Left colon (tissue), 2 donors: ENCODE data around the gene CMTM7. TPM values are rescaled to one million over a fixed set of nuclear protein-coding genes. Genes with fewer than 3 reads are reported as not detected.
"Not testable (repeated sequence)": the region's sequence is repeated elsewhere in the genome, so short reads cannot be mapped to it uniquely, and the experiment has no call there.

Source experiments
- ATAC-seq: fragments of 200-7000 bp; cut with Tn5 transposase; one replicate; pipeline ENCODE4 v1.9.1; 2020; ENCODE audit warnings: mild to moderate bottlenecking, moderate library complexity
- DNase-seq, 2 donors: peaks; one replicate each; pipeline ENCODE4 v3.0.0-alpha.2; 2020
- intact Hi-C, 2 donors: fragments of 100-400 bp; cut with DNase I in 1 of 2; cut with micrococcal nuclease in 1 of 2; formaldehyde crosslinking; loops; one replicate each; pipeline versions ENCODE4 v1.11.2 to v1.14.0; 2022; cut with DNase I, micrococcal nuclease
- total RNA-seq, 2 donors: library from RNA; stranded (reverse); fragmentation: NEBNext Ultra II Directional; extraction: Animal tissue kit (Norgen Biotek cat#: 25700); gene quantifications; one replicate each; pipeline ENCODE4 v1.2.1, GENCODE V29; 2021
- donor health status: DM: no; HTN: no; CAD: no.
- donor health status: DM: yes; HTN: yes; CAD: no.

Gene CMTM7
- total RNA-seq, 2 donors from 2014 or later: 5.8 to 7.4 TPM

DNA sequence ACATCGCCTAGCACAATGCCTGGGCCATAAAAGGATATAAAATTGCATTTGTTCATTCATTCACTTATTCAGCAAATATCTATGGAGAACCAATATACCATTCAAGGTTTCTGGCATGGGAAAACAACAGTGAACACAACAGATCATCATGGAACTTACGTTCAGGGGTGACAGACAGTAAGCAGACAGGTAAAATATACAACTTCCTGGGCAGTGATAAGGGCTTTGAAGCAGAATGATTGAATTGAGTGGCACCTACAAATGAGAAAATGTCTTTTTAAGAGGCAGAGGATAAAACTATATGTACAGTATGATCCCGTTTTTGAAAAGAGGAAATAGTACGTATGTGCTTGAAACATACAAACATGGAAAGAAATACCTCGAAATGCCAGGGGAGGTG lies 39.2 kb downstream of the CMTM7 start:
- DNase-seq (no peak), ATAC-seq (no peak)
- intact Hi-C loops: no loop called here

DNA sequence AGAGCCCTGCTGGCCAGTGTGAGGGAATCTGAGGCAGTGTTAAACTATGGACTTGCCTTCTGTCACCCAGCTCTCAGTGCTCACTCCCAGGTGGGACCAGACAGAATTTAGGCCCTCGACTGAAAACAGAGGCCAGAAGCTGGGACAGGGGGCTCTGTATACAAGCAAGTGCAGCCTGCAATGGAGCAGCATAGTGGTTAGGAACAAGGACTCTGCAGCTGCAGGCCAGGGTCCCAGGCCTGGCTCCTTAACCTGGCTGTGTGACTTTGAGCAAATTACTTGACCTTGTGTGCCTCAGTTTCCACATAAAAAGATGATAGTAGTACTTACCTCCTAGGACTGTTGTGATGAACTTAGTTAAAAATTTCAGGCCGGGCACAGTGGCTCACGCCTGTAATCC lies 39.8 kb downstream of the CMTM7 start:
- ATAC-seq: no peak
- DNase-seq: no peak
- intact Hi-C loops: no loop called here

DNA sequence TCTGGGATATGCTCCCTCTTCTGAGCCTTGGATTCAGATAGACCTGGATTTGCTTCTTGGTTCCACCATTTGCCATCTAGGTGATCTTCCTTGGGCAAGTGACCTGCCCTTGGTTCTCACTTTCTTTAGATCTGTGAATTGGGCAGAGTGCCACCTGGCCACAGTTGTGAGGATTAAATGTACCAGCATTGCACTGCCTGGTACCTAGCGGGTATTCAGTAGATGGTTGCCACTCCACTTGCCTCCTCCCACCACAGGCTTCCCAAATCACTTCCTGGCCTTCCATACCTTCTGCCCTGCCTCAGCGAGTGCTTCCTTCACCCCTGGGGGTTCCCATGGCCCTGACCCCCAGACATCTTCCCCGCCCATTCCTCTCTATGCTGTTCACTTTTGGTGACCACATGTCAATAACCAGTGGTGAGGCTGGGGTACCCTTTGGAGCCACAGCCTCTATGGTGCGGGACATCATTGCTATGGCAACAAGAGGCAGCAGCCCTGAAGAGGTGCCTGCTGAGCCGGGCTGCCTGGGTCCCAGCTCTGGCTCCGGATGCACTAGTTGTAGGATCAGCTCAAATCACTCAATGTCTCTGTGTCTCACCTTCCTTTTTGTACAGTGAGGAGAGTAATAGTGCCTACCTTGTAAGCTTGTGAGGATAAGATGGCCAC lies 40.5 kb downstream of the CMTM7 start:
- intact Hi-C loops: no loop called here
- ATAC-seq (no peak), DNase-seq (no peak)

DNA sequence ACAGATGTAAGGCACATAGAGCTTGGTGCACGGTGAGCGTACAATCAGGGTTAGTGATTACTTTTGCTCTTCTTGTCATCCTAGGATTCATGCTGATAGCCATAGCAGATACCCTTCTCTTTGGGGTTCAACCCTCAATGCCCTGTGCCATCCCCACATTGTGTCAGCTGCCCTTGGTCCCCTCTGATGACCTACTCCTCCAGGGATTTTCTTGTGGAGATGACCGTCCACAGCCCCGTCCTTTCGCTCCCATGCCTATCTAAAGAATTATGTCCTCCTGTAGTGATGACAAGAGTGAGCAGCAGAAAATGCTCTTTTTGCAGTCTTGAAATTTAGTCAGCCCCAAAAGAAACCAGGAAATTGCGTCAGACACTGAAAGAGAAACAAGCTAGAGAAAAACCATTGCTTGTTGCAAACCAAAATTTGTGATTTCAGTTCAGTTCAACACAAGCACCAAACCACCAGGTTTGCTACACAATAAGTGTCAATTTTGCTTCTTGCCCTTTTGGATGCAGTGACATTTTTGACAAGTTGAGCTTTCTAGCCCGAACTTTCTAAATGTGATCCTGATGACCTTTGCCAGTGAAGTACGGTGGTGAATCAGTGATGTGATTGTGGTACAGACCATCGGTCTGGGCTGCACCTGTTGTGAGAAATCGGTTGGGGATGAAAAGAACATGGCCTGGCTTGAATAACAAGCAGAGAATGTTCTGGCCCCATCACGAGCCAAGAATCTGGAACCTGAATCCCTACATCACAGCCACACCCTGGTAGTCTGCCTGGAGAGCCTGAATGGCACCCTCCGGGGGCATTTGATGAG lies 41.3 kb downstream of the CMTM7 start:
- intact Hi-C loops: no loop called here
- DNase-seq (no peak), ATAC-seq (no peak)

DNA sequence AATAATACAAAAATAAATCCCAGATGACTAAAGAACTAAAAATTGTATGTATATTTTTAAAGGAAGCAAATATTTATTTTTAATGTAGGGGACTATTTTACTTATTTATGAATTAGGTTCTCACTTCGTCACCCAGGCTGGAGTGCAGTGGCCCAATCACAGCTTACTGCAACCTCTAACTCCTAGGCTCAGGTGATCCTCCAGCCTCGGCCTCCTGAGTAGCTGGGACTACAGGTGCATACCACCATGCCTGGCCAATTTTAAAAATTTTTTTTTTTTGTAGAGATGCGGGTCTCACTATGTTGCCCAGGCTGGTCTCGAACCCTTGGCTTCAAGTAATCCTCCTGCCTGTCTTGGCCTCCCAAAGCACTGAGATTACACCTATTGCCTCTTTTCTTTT lies 42.6 kb downstream of the CMTM7 start:
- no peak for ATAC-seq
- intact Hi-C loops: no loop called here
- no peak for DNase-seq

DNA sequence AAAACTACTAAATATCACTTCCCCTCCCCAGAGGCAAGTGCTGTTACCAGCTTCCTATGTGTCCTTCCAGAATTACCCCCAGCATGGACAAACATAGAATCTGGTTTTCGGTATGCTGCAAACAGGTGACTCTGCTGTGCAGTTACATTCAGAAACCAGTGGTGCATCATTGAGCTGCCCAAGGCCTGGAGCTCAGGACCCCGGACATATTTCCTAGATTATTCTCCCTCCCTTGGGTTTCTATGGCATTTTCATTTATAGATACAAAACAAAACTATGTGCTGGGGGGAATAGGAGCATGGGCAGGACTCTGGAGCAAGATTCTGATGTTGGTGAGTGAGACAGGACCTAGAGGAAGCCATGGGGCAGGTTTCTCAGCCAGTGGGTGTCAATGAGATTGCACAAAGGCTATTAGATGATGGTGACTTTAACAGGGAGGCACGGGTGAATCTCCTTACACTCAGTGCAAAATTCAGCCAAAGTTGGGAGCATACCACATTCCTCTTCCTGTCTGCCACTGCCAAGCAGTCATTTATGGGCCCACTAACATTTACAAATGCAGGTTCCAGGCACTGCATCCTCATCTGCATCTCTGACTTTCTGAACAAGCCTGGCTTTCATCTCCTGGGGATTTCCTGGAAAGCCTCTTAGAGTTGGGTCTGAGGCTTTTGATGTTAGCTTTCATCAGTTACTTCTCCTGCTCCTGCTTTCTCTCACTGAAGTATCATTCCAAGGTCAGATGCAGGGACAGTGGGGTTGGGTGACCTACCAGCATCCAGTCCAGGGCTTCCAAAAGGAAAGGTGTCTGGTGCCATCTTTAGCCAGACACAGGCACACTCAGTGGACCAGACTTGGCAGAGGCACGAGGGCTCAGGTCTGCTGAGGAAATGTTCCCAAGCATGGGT lies 44.5 kb downstream of the CMTM7 start:
- no peak for ATAC-seq

DNA sequence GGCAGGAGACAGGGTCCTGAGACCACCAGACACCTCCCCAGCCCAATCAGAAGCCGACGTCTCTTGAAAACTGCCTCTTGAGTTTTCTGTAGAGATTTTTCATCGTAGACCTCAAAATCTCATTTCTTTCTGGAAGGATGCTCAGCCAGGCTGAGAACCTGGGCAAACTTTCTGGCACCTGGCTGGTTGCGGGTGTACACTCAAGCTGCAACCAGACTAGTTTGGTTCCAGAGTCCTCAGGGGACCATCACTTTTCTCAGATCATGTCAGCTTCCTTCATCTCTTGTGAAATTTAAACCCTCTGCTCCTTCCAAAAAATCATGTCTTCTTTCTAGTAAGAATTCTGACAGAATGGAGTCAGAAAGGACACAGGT lies 45.1 kb downstream of the CMTM7 start:
- DNase-seq (no peak), ATAC-seq (no peak)
- intact Hi-C loops: no loop called here

More for the DNA sequence above, 44.5 kb downstream of the CMTM7 start:
- no peak for DNase-seq
- intact Hi-C loops: no loop called here

DNA sequence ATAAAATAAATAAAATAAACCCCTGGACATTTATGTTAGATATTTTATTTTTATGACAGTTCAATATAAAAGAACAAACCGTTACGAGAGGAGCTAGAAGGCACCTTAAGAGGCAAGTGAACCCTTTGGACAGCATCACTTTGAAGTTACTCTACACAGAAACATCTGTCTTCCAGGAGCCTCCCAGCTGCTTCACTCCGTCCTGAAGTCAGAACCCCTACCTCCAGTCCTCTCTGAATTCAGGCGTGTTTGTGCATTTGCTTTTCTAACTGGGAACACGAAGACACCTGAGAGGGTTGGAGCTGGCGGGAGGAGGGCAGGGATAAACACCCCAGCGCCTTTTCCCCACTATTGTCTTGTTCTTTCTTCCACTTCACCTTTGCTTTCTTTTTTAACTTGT lies 46.2 kb downstream of the CMTM7 start:
- ATAC-seq (no peak), DNase-seq (no peak)
- intact Hi-C loops: no loop called here

DNA sequence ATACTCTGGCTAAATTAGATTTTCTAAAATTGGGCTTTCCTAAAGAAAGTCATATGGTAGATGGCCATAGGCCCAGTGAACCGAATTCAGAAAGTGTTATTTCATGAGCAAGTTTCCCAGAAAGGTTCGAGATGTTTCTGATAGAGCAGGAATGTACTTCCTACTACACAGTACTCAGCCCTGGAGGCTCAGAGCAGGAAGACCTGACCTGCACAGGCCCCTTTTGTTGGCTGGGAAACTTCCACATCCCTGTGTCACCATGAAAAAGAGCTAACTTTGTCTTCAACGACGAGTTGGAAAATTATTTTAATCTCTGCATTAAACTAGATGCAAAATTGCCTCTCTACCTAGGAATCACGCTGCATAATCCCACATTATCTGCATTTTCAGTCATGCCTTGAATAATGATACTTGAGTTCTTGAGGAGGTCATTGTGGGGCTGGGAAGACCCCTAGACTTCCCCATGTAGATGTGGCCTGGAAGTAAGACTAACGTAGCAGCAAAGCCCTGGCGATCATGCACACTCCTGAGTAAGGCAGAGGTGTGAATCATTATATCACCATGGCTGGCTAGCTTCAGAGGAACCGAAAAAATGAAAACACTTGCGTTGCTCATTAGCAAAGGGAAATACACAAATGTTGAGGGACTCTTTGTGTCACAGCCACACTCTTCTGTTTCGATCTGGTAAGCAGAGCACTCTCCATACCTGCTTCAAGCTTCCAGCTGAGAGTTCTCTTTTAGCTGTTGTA lies 47.1 kb downstream of the CMTM7 start:
- no peak for ATAC-seq
- DNase-seq: no peak
- intact Hi-C loops: no loop called here

DNA sequence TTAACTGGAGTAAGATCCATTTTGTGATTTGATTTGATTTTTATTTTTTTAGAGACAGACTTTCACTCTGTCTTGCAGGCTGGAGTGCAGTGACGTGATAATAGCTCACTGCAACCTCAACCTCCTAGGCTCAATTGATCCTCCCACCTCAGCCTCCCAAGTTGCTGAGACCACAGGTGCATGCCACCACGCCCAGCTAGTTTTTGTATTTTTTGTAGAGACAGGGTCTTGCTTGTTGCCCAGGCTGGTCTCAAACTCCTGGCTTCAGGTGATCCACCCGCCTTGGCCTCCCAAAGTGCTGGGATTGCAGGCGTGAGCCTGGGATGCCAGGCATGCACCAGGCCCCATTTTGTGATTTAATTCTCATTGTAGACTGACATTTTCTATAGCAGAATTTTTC lies 47.8 kb downstream of the CMTM7 start:
- DNase-seq, intact Hi-C loops, ATAC-seq: not testable (repeated sequence)

DNA sequence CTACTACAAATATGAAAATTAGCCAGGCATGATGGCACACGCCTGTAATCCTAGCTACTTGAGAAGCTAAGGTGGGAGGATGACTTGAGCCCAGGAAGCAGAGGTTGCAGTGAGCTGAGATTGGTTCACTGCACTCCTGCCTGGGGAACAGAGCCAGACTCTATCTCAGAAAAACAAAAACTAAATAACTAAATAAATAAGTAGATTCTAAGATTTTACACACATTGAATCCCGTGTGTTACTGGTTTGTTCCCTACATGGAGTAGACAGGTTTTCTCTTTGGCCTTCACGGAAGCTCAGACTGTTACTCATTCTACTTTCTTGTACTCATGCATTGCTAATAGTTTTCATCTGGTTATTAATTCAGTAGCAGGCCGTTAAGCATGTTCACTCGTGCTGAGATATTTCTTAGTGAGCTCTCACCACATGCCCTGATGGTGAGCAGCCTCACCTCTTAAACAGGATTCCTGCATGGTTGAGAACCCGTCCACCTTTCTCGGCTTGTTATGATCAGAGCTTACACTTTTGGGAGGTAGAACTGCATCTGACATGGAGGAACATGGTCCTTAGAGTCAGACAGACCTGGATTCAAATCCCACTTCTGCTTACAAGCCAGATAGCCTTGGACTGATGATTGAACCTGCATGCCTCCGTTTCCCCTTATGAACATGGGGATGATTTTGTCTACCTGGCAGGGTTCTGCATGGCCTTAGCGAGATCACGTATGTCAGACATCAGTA lies 49.1 kb downstream of the CMTM7 start:
- ATAC-seq (no peak), DNase-seq (peak in 1 of 2 donors; percentile 2)
- intact Hi-C loops: no loop called here

DNA sequence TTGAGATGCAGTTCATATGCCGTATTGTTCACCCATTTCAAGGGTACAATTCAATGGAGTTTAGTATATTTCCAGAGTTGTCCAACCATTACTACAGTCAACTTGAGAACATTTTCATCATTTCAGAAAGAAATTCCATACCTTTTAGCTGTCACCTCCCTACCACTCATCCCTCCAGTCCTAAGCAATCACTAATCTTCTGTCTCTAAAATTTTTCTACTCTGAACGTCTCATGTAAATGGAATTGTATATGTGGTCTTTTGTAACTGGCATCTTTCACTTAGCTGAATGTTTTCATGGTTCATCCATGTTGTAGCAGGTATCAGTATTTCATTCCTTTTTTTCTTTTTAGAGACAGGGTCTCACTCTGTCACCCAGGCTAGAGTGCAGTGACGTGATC lies 51.1 kb downstream of the CMTM7 start:
- intact Hi-C loops: no loop called here
- ATAC-seq (no peak), DNase-seq (no peak)

DNA sequence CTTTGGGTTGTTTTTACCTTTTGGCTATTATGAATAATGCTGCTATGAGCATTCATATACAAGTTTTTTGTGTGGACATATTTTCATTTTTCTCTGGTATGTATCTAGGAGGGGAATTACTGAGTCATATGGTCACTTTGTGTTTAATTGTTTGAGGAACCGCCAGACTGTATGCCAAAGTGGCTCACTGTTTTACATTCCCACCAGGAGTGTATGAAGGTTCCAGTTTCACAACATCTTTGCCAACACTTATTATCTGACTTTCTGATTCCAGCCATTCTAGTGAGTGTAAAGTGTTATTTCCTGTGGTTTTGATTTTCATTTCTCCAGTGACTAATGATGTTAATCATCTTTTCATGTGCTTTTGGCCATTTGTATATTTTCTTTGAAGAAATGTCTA lies 51.8 kb downstream of the CMTM7 start:
- intact Hi-C loops: no loop called here
- DNase-seq (no peak), ATAC-seq (no peak)

DNA sequence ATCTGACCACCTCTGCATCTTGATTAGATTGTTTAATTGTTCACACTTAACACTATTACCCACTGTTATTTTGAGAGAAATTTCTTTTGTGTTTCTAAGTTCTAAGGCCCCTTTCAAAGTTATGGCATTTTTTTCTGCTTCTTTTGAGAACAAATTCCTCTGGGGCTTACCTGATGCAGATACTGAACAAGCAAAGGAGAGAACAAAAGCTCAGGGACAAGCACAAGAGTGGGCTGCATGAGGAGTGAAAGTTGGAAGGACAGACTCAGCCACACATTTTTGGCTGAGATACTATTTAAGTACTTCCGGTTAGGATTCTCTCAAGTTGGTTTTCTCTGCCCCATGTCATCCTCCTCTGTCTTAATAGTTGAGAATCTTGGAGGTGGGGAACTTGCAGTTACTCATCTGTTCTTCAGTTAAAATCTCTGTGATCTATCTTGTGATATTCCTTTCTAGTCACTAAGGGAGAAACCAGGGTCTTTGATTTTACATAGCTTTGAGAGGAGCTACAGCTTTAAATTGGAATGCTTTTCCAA lies 56.3 kb downstream of the CMTM7 start:
- intact Hi-C loops: no loop called here
- DNase-seq (no peak), ATAC-seq (no peak)

DNA sequence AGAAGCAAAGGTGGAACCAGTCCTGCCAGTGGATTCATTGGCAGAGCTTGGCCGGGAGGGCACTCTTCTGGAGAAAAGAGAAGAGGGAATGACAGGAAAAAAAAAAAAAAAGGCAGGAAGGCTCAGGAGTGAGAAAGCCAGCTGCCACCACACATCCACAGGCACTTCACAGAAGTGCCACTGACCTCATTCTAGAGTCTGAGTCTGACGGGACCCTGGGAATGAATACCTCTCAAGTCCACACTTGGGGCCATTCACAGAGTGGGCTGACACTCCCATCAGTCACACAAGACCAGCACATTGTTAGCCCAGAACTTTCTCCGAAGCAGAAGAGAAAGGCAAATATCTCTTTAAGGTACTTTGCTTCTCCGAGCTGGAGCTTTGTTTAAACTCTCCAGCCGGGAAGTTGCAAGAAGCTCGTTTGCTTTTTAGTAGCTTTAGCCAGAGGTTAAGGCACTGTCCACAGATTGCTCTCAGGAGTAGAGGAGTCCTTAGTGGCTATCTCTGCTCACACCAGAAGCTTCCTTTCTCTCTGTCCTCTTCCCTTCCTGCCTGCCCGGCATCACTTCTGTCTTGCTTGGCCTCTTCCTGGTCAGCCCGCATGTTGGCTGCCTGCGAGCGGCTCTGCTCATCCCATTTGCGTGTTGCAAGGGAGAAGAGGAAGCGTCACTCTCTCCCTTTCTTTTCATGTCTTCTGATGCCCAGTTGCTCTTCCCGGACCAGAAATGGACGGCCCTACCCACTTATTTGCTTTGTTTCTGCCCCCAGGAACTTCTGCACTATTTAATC lies 57.2 kb downstream of the CMTM7 start:
- intact Hi-C loops: no loop called here
- ATAC-seq: no peak
- DNase-seq: no peak

DNA sequence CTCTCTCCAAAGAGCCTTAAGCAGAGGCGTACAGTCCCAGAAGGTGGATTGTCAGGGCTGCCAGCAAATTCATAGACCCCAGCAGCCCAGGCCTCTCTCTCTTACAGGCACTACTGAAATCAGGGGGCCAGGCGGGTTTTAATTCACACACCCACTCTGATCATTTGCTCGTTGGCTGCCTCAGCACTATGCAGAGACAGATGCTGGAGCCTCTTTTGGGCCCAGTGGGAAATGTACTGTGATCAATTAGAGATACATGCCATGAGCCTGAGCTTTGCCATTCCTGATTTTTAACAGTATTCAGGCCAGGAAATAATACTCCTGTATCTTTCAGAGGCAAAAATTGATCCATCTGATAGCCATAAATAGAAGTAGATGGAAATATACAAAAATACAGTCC lies 58.0 kb downstream of the CMTM7 start:
- ATAC-seq (no peak), DNase-seq (no peak)
- intact Hi-C loops: no loop called here

DNA sequence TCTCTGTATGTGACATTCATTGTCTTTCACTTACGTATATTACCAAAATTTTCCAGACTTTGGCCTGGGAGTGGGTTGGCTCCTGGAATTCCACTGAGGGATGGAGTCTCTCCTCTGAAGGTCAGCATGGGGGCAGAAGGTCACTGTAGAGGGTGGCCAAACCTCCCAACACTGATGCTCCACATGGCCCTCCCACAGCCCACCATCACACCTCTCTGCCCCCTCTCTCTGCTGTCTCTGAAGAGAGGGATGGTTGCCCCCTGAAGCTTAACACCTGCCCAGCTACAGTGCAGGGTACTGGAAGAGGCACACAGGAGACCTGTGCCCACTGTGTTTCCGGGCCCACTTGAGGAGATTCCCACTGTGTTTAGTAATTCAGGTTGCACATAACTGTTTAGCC lies 58.8 kb downstream of the CMTM7 start:
- no peak for DNase-seq
- intact Hi-C loops: no loop called here
- no peak for ATAC-seq
